Glutamatergic neuron (in vitro differentiated cells): ENCODE data around the gene HPF1. TPM values are rescaled to one million over a fixed set of nuclear protein-coding genes. Genes with fewer than 3 reads are reported as not detected.
"Not testable (repeated sequence)": the region's sequence is repeated elsewhere in the genome, so short reads cannot be mapped to it uniquely, and the experiment has no call there.

Experiments used
- DNase-seq: peaks from one replicate; pipeline ENCODE4 v3.0.0; 2022
- H3K27ac Mint-ChIP-seq: one replicate; pipeline ENCODE4 v1.8.0; 2020; ENCODE audit warnings: mild to moderate bottlenecking, mixed read lengths, inconsistent platforms; ENCODE audit not compliant: unreplicated experiment
- H3K27me3 Mint-ChIP-seq: one replicate; pipeline ENCODE4 v1.8.0; 2020; ENCODE audit warnings: mild to moderate bottlenecking, moderate library complexity, mixed read lengths, inconsistent platforms; ENCODE audit not compliant: unreplicated experiment
- H3K36me3 Mint-ChIP-seq: one replicate; pipeline ENCODE4 v1.8.0; 2020; ENCODE audit warnings: mild to moderate bottlenecking, mixed read lengths, inconsistent platforms; ENCODE audit not compliant: unreplicated experiment
- H3K4me1 Mint-ChIP-seq: one replicate; pipeline ENCODE4 v1.8.0; 2020; ENCODE audit warnings: mild to moderate bottlenecking, low read depth, mixed read lengths, inconsistent platforms; ENCODE audit not compliant: unreplicated experiment
- H3K4me3 Mint-ChIP-seq: one replicate; pipeline ENCODE4 v1.8.0; 2020; ENCODE audit warnings: mild to moderate bottlenecking, mixed read lengths, inconsistent platforms; ENCODE audit not compliant: unreplicated experiment
- H3K9me3 Mint-ChIP-seq: one replicate; pipeline ENCODE4 v1.8.0; 2020; ENCODE audit warnings: mild to moderate bottlenecking, moderate library complexity, mixed read lengths, inconsistent platforms; ENCODE audit not compliant: unreplicated experiment
- total RNA-seq: library from RNA; stranded (reverse); fragmentation: NEBNext Ultra II Directional; extraction: Animal tissue kit (Norgen Biotek cat#: 25700); gene quantifications from one replicate; pipeline ENCODE4 v1.2.1, GENCODE V29; 2021; ENCODE audit not compliant: unreplicated experiment
- TF ChIP-seq, protein P1 (sequence below): fragments of 200-600 bp; sonication (generic); IDR thresholded peaks from one replicate; pipeline ENCODE4 v1.5.0; 2021; ENCODE audit not compliant: partially characterized antibody, unreplicated experiment

HPF1 gene
- total RNA-seq, 1 donor from 2014 or later, result 25.0 TPM

DNA sequence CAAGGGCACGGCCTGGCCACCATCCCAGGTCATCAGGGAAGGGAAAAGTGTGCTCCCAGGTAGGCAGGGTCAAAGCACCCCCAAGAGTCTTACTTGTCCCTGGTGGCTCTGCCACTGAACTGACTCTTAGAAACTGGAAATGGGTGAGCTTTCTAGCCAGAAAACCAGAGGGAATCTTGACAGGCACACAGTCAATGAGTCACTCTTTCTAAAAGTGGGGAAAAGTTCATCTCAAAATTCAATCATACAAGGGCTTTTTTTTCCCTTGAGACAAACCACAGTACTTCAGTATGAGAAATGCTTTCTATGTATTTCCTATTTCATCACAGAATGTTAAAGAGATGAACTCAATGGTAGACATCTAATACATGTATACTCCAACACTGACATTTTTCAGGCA, 12.5 kb downstream of the HPF1 start:
- Mint-ChIP-seq H3K27me3 (no peaks in the 10 kb centered on the region), H3K27ac (no peak overlapping the region), H3K9me3 (no peaks in the 10 kb centered on the region), H3K36me3 (no peaks in the 10 kb centered on the region), H3K4me3 (no peak overlapping the region), H3K4me1 (no peaks in the 10 kb centered on the region)
- no peak for DNase-seq
- TF ChIP-seq, protein P1, sequence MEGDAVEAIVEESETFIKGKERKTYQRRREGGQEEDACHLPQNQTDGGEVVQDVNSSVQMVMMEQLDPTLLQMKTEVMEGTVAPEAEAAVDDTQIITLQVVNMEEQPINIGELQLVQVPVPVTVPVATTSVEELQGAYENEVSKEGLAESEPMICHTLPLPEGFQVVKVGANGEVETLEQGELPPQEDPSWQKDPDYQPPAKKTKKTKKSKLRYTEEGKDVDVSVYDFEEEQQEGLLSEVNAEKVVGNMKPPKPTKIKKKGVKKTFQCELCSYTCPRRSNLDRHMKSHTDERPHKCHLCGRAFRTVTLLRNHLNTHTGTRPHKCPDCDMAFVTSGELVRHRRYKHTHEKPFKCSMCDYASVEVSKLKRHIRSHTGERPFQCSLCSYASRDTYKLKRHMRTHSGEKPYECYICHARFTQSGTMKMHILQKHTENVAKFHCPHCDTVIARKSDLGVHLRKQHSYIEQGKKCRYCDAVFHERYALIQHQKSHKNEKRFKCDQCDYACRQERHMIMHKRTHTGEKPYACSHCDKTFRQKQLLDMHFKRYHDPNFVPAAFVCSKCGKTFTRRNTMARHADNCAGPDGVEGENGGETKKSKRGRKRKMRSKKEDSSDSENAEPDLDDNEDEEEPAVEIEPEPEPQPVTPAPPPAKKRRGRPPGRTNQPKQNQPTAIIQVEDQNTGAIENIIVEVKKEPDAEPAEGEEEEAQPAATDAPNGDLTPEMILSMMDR, result no peak

- no peaks in the 10 kb centered on the region for H3K36me3 Mint-ChIP-seq
- no peak overlapping the region for H3K4me3 Mint-ChIP-seq
- H3K4me1 Mint-ChIP-seq, result no peaks in the 10 kb centered on the region
- no peaks in the 10 kb centered on the region for H3K27me3 Mint-ChIP-seq
- H3K9me3 Mint-ChIP-seq, result no peaks in the 10 kb centered on the region
- no peak overlapping the region for H3K27ac Mint-ChIP-seq
- TF ChIP-seq, protein P1, result no peak
- DNase-seq, result no peak
These were observed 13.1 kb downstream of the HPF1 start for GRCh38 chr4:169744601-169745000.

DNA sequence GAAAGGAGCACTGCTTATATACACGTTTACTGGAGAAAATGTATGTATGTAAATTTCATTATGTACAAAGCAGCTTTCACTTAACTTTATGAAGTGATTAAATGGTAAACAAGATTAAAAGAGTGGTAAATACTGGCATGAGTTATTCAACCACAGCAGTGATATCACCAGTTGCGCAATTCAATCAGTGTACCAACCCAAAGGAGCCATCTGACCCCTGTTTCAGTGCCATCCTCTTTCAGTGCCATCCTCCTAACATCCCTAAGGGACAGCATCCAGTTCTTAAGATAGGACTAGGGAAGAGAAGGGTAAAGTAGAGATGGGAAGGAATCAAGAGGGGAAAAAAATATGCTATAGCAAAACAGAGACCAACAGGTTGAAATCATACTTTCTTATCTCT, 16.2 kb downstream of the HPF1 start:
- H3K36me3 Mint-ChIP-seq, result no peaks in the 10 kb centered on the region
- H3K4me3 Mint-ChIP-seq, result no peak overlapping the region
- no peak overlapping the region for H3K27ac Mint-ChIP-seq

GRCh38 chr4:169738604-169739003, 19.1 kb downstream of the HPF1 start:
- H3K4me1 Mint-ChIP-seq, H3K27ac Mint-ChIP-seq, H3K9me3 Mint-ChIP-seq, DNase-seq, H3K4me3 Mint-ChIP-seq, H3K27me3 Mint-ChIP-seq, H3K36me3 Mint-ChIP-seq: not testable (repeated sequence)

More for the DNA sequence above, 16.2 kb downstream of the HPF1 start:
- H3K9me3 Mint-ChIP-seq, result no peaks in the 10 kb centered on the region
- no peak for DNase-seq
- no peaks in the 10 kb centered on the region for H3K27me3 Mint-ChIP-seq
- TF ChIP-seq, protein P1, result no peak
- H3K4me1 Mint-ChIP-seq, result no peaks in the 10 kb centered on the region

DNA sequence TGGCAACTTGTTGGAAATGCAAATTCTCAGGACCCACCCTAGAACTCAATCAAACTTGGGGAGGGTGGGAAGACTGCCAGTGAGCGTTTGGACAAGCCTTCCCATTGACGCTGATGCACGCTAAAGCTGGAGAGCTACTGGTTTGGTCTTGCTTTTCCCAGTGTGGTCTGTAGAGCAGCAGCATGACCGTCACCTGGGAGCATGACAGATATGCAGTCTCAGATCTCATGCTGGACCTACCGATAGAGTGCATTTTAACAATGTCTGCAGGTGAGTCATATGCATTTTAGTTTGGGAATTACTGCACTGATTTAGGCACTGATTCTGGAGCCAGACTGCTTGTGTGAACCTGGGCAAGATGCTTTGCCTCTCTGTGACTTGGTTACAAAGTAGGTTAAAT, 27.2 kb downstream of the HPF1 start:
- Mint-ChIP-seq H3K4me3 (no peak overlapping the region), H3K27ac (no peak overlapping the region)
- TF ChIP-seq, protein P1, result no peak

GRCh38 chr4:169727616-169728015, 30.1 kb downstream of the HPF1 start:
- no peak overlapping the region for H3K27ac Mint-ChIP-seq
- no peaks in the 10 kb centered on the region for H3K4me1 Mint-ChIP-seq
- TF ChIP-seq, protein P1, result no peak
- no peaks in the 10 kb centered on the region for H3K36me3 Mint-ChIP-seq
- no peak for DNase-seq
- no peaks in the 10 kb centered on the region for H3K9me3 Mint-ChIP-seq
- no peaks in the 10 kb centered on the region for H3K27me3 Mint-ChIP-seq
- H3K4me3 Mint-ChIP-seq, result no peak overlapping the region

More for the DNA sequence above, 27.2 kb downstream of the HPF1 start:
- no peaks in the 10 kb centered on the region for H3K27me3 Mint-ChIP-seq
- DNase-seq, result no peak
- no peaks in the 10 kb centered on the region for H3K4me1 Mint-ChIP-seq
- H3K36me3 Mint-ChIP-seq, result no peaks in the 10 kb centered on the region
- H3K9me3 Mint-ChIP-seq, result no peaks in the 10 kb centered on the region
